GM19023 (cell line): Measurements from ENCODE around the gene RGR.
A peak's percentile ranks its signal among the peaks of the same experiment; 100 is the strongest.

Experiments
- ATAC-seq: cut with Tn5 transposase; IDR thresholded peaks from one replicate; pipeline ENCODE4 v1.9.1; 2021; ENCODE audit warnings: mild to moderate bottlenecking, moderate library complexity; ENCODE audit not compliant: unreplicated experiment

RGR gene

DNA sequence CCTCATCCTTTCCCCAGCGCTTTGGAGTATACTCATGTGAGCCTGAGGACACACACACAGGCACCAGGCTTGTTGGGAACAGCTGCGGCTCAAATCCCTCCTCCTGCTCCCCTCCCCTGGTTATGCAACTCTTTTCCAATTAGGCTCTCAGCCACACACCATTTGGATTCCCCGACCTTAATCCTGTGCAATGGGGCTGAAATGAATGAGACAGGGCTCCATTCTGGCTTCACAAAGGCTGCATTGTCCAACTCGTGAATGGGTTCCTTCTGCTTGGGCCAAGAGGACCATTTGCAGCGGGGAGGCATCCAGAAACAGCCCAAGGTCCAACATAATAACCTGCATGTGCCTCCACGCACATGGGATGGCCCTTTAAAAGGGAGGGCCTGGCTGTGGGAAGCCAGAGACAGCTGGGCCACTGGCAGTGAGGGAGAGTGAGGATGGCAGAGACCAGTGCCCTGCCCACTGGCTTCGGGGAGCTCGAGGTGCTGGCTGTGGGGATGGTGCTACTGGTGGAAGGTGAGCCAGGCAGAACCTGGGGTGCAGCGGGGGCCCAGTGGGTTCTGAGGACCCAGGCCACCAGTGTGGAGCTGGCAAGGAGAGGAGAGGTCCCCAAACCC is at the start of gene RGR:
RGR (plus strand) TSS at position 403 of the 620 bp plus-strand sequence; CDS start at position 441, 38 bp downstream.
- no peak for ATAC-seq

DNA sequence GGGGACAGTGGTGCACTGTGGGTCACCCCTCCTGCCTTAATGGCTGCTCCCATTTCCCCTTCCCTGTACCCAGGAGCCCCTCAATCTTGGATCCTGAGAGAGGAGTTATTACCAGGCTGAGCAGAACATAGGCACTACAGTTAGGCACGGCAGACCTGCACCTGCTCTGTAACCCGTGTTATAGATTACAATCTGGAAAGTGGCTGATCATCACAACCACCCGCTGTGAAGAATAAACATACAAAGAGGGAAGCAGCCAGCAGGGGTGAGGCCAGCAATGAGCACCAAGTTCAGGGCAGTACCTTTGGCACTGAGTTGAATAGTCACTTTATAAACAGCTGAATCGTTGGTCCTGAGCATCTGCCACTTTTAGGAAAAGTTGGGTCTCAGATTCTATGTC is 48.8 kb upstream of the RGR start:
- no peak for ATAC-seq

- no peak for ATAC-seq
Measured at GRCh38 chr10:84196941-84197340, 47.9 kb upstream of the RGR start.

DNA sequence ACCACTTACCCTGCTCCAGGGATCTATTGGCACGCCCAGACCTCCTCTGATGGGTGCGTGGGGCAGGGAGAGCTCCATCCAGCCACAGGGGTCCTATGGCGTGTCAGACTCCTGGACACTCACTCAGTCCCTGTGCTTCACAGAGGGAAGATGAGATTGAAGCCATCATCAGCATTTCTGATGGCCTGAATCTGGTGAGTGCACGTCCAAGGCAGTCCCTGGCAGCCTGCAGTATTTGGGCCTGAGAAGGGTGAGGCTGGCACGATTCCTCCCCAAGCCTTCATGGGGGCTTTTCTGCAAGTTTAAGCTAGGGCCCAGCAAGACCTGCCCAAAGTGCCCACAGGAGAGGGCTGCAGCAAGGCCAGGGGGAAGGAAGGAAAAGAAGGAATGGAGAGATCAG is 47.2 kb upstream of the RGR start:
- no peak for ATAC-seq

DNA sequence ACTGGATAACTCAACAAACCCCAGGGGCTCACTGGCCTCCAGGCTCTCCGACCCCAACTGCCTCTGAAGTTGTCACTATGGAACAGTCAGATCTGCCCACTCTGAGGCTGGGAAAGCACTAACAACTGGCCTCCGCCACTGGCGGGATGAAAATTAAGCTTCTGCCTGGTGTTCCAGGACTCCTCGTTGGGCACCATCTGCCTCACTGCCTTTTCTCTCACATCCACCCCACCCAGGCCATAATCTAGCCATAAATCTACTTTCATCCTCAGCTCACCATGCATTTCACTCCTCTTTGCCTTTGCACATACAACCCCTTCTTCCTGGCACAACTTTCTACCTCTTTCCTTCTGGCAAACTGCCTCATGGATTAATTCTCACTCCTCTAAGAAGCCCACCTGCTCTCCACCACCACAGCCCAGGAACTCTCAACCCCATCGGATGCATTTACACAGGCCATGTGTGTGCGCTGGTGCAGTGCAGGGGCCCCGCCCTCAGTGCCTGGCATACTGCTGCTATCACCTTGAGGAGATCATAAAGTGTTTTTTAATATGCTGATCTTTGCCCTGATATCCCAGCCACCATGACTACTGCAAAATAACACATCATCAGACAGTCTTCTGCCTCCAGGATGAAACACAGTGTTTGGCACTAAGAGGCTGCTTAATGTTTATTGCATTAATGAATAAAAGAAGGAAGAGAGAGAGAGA is 46.5 kb upstream of the RGR start:
- no peak for ATAC-seq

GRCh38 chr10:84200537-84201243 is 44.2 kb upstream of the RGR start:
- ATAC-seq = no peak

- no peak for ATAC-seq
Measured at GRCh38 chr10:84201244-84201606, 43.6 kb upstream of the RGR start.

DNA sequence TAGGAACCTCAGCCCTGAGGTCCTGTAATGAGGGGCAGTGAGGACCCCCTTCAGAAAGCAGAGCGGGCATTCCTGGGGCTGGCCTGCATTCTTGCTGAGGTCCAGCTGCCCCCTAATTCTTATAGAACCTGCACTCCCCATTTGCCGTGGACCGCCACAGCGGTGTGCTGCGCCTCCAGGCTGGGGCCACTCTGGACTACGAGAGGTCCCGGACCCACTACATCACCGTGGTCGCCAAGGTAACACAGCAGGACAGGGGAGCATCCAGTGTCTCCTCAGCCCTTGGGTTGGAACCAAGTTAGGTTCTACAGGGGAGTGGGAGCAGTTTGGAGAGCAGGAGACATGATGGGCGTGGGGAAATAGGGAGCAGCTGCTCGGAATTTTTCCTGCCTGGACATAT is 43.2 kb upstream of the RGR start:
- no peak for ATAC-seq

DNA sequence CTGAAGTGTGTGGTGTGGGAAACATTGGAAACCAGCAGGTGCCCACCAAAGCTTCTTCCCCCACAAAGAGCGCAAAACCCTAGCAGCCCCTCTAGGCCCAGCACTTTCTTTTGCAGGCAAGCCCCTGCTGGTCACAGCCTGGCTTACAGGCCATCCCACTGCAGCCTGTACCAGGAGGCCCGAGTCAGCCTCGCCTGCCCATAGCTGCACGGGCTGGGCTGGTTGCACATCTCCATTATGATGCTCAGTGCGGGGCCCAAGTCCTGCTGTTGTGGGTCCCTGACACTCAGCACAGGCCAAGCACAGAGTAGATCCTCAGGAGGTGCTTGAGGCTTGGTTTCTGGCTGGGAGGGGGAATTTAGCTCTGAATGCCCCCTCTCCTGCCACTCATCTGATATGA is 42.5 kb upstream of the RGR start:
- no peak for ATAC-seq

DNA sequence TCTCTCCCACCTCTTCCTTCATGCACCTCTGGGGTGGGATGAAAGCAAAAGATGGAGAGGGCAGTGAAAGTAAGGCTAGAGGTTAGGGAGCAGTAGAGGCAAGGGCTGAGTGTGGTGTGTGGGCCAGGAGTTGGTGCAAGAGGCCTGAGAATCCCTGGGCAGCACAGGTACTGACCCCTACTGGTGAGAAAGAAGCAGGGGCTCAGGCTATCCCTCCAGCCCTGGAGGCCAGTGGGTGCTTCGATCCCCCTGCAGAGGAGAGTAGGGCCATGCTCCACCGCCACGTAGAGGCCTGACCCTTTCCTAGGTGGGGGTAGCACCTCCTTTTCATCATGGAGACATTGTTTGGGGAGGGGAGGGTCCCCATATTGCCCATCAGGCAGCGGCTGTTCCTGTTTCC is 40.7 kb upstream of the RGR start:
- ATAC-seq = no peak

DNA sequence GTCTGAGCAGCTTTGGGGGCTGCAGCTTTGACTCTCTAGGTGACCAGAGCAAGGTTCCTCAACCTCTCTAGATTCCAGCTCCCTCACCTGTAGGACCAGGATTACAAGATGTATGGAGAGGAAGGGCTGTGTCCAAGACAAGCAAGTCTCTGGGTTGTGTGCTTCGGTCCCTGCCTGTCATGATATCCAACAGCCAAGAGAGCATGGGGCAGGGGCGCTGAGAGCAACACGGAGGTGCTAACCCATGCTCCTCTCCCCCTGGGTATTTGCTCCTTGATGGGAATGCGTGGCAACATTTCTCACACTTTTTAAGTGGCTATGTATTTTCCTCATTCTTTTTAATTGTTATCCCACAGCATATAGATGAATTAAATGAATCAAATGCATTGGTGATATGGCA is 40.2 kb upstream of the RGR start:
- ATAC-seq = no peak

GRCh38 chr10:84205049-84205852 is 39.6 kb upstream of the RGR start:
- peak; percentile 69 for ATAC-seq

DNA sequence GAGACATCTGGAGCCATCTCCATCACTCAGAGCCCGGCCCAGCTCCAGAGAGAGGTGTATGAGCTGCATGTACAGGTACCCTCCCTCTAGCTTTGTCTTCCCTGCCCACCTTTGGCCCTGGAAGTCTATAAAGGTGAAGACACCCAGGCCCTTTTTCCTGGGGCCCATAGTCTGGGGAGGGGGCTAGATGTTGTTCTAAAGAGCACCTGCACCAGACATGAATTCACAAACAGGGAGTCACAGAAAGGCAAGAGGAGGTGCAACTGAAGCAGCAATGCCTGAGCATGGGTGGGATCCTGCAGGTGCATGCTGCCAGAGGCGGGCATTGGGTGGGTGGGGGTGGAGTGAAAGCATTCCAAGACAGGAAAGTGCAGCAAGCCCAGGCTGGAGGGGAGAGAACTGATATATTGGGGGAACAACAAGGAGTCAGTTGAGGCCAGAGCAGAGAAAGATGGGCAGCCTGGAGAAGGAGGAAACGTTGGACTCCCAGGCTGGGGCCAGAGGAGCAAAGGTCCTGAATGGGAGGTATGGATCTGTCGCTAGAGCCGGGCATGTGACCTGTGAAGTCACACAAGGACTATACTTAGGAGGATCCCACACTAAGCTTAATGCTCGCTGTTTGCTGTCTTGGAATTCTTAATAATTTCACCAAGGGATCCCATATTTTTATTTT is 38.9 kb upstream of the RGR start:
- no peak for ATAC-seq

GRCh38 chr10:84208023-84208422 is 36.8 kb upstream of the RGR start:
- no peak for ATAC-seq

GRCh38 chr10:84211566-84211965 is 33.3 kb upstream of the RGR start:
- no peak for ATAC-seq

GRCh38 chr10:84212014-84212413 is 32.8 kb upstream of the RGR start:
- ATAC-seq = no peak

DNA sequence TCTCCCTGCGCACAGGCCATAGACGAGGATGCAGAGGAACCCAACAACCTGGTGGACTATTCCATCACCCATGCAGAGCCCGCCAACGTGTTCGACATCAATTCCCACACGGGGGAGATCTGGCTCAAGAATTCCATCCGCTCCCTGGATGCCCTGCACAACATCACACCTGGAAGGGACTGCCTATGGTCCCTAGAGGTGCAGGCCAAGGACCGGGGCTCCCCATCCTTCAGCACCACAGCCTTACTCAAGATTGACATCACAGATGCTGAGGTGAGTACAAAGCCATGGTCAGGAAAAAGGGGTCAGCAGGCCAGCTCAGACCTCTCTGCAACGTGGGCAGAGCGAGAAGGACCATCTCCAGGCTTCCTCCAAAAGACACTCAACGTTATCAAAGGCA is 31.8 kb upstream of the RGR start:
- no peak for ATAC-seq

GRCh38 chr10:84214046-84214572 is 30.7 kb upstream of the RGR start:
- ATAC-seq = peak; percentile 6

DNA sequence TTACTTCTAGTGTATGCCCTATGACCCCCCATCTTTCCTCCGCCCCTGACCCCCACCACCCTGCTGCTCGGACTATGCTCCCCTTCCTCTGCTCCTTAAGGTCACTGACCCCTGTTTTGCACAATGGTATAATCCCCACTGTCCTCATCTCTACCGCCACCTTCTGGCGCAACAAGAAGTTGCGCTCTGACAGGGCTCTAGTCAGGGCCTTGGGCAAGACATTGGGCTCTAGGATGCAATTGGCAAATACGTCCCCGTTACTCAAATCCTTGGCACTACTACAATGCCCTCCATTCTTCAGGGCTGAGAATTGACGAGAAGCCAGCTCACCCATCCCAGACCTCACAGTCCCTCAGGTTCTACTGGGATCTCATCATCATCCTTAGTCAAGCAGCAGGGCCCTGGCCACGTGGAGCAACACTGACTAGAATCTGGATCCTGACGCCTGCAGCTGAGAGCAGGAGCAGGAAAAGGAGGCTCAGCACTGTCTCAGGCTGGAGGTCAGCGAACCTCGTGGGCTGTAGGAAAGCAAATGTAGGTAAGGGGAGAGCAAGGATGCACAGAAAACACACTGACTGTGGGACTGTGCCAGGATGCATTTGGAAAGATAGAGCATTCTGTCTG is 30.1 kb upstream of the RGR start:
- ATAC-seq = peak; percentile 79

- ATAC-seq = no peak
Measured at GRCh38 chr10:84216834-84217233, 28.0 kb upstream of the RGR start.
